GM12878 (cell line): ENCODE data around the gene POLR2B. TPM values are rescaled to one million over a fixed set of nuclear protein-coding genes. Genes with fewer than 3 reads are reported as not detected.

ENCODE experiments used
- ATAC-seq: fragments of 200-7000 bp; cut with Tn5 transposase; 3 replicates; pipeline ENCODE4 v1.9.1; 2020; ENCODE audit warnings: mild to moderate bottlenecking, moderate library complexity
- BruUV-seq: library from RNA; stranded (reverse); fragments of 400-500 nt; replicated peaks from 2 replicates; lab custom pipeline; 2021; lab: Mats Ljungman, UMichigan
- CTCF ChIA-PET: fragments of 300-600 bp; sonication (Branson Sonifier 250); formaldehyde crosslinking; extraction: SDS; loops from one replicate; lab custom pipeline; 2021; ENCODE audit warnings: inconsistent platforms; lab: Yijun Ruan, JAX
- POLR2A ChIA-PET: fragments of 350-600 bp; formaldehyde crosslinking; extraction: SDS; loops from one replicate; lab custom pipeline; 2021; ENCODE audit warnings: inconsistent platforms; lab: Charles Lee
- RAD21 ChIA-PET: fragments of 300-600 bp; sonication (Branson Sonifier 250); formaldehyde crosslinking; loops from one replicate; lab custom pipeline; 2023; ENCODE audit warnings: antibody characterized with exemption; ENCODE audit not compliant: unreplicated experiment; lab: Charles Lee
- SMC1A ChIA-PET: fragments of 300-600 bp; sonication (Branson Sonifier 250); formaldehyde crosslinking; loops from one replicate; lab custom pipeline; 2023; ENCODE audit not compliant: unreplicated experiment, uncharacterized antibody; lab: Charles Lee
- DNase-seq: peaks from one replicate; pipeline ENCODE4 v3.0.0-alpha.2; 2011; ENCODE audit warnings: low read depth, low spot score
- FAIRE-seq: peaks from 3 replicates; lab custom pipeline; 2011; peaks lifted over from hg19 to GRCh38; lab: Jason Lieb, UNC
- H2AFZ ChIP-seq: 2 replicates; pipeline ENCODE4 v1.6.0; 2011; ENCODE audit warnings: low read depth, low read length, control low read depth; ENCODE audit not compliant: control insufficient read depth
- H3K27ac ChIP-seq: 2 replicates; pipeline ENCODE4 v1.5.1; 2011; ENCODE audit warnings: control low read depth; ENCODE audit not compliant: control insufficient read depth, insufficient read depth
- H3K27me3 ChIP-seq, 2 experiments: replicated peaks in 1 of 2; 2 replicates each; pipeline versions ENCODE4 v1.6.0 to v1.6.1; 2011; ENCODE audit warnings: low read length in 1 of 2; ENCODE audit not compliant: control insufficient read depth in 2 of 2, insufficient read depth in 2 of 2
- H3K36me3 ChIP-seq, 2 experiments: 2 replicates each; pipeline ENCODE4 v1.5.1; 2011; ENCODE audit warnings: low read length in 1 of 2; ENCODE audit not compliant: control insufficient read depth in 2 of 2, insufficient read depth in 2 of 2
- H3K4me1 ChIP-seq: 2 replicates; pipeline ENCODE4 v1.6.1; 2011; ENCODE audit warnings: mild to moderate bottlenecking, low read length, moderate library complexity, mixed read lengths; ENCODE audit not compliant: control insufficient read depth, insufficient read depth
- H3K4me2 ChIP-seq: 2 replicates; pipeline ENCODE4 v1.6.0; 2011; ENCODE audit warnings: control low read depth; ENCODE audit not compliant: control insufficient read depth, insufficient read depth
- H3K4me3 ChIP-seq: fragments of 200-600 bp; sonication (generic); 2 replicates; pipeline ENCODE4 v1.5.1; 2016
- H3K79me2 ChIP-seq: 2 replicates; pipeline ENCODE4 v1.6.0; 2011; ENCODE audit warnings: low read length; ENCODE audit not compliant: control insufficient read depth, insufficient read depth
- H3K9ac ChIP-seq: 2 replicates; pipeline ENCODE4 v1.8.0; 2011; ENCODE audit warnings: low read length, control low read depth, mixed read lengths; ENCODE audit not compliant: control insufficient read depth, insufficient read depth
- H3K9me3 ChIP-seq: replicated peaks from 3 replicates; pipeline ENCODE4 v1.5.1; 2011; ENCODE audit warnings: mild to moderate bottlenecking, low read length; ENCODE audit not compliant: control insufficient read depth, insufficient read depth
- H4K20me1 ChIP-seq: 2 replicates; pipeline ENCODE4 v1.6.0; 2011; ENCODE audit not compliant: control insufficient read depth, insufficient read depth
- CBFB ChIP-seq: IDR thresholded peaks from 2 replicates; pipeline ENCODE4 v1.6.1; 2016; ENCODE audit warnings: antibody characterized with exemption, low read depth
- CEBPZ ChIP-seq: fragments of 150-350 bp; IDR thresholded peaks from 2 replicates; pipeline ENCODE4 v1.6.1; 2016; ENCODE audit warnings: low read depth, low read length
- CHD2 ChIP-seq: IDR thresholded peaks from 2 replicates; pipeline ENCODE4 v1.6.1; 2011; ENCODE audit warnings: low read depth, low read length, improper control_type of control experiment, borderline replicate concordance
- ELK1 ChIP-seq: IDR thresholded peaks from 2 replicates; pipeline ENCODE4 v1.6.1; 2012; ENCODE audit warnings: low read depth, low read length, improper control_type of control experiment
- GATAD2B ChIP-seq: fragments of 450-650 bp; conservative IDR thresholded peaks from 2 replicates; pipeline ENCODE4 v1.6.1; 2017; ENCODE audit warnings: low read depth, mild to moderate bottlenecking, moderate library complexity
- IKZF1 ChIP-seq: fragments of 450-650 bp; conservative IDR thresholded peaks from 2 replicates; pipeline ENCODE4 v1.6.1; 2017; ENCODE audit warnings: antibody characterized with exemption, mild to moderate bottlenecking
- MEF2A ChIP-seq: IDR thresholded peaks from 2 replicates; pipeline ENCODE4 v1.6.1; 2011; ENCODE audit warnings: low read depth, mild to moderate bottlenecking, low read length, moderate library complexity; ENCODE audit not compliant: insufficient read depth
- RBBP5 ChIP-seq: fragments of 200-600 bp; sonication (generic); conservative IDR thresholded peaks from 2 replicates; pipeline ENCODE4 v1.6.1; 2016
- RFX5 ChIP-seq: IDR thresholded peaks from 2 replicates; pipeline ENCODE4 v1.6.1; 2011; ENCODE audit warnings: low read depth, low read length, improper control_type of control experiment
- SREBF2 ChIP-seq: IDR thresholded peaks from 2 replicates; pipeline ENCODE4 v1.6.1; 2012; ENCODE audit warnings: mild to moderate bottlenecking, low read length
- WRNIP1 ChIP-seq: IDR thresholded peaks from 2 replicates; pipeline ENCODE4 v1.6.1; 2011; ENCODE audit warnings: low read depth, low read length, improper control_type of control experiment, borderline replicate concordance
- ZNF384 ChIP-seq: IDR thresholded peaks from 2 replicates; pipeline ENCODE4 v1.6.1; 2012; ENCODE audit warnings: low read depth, mild to moderate bottlenecking, low read length, improper control_type of control experiment, borderline replicate concordance
- WGBS: methylation state at CpG from one replicate; pipeline ENCODE4 v1.1.6; 2016; ENCODE audit warnings: low lambda C conversion rate; ENCODE audit not compliant: insufficient replicate concordance, insufficient coverage; ENCODE audit errors: missing lambda C conversion rate; 5-methylcytosine and 5-hydroxymethylcytosine counted together
- in situ Hi-C: fragments of 300-500 bp; cut with MboI; formaldehyde crosslinking; loops from 9 replicates; pipeline ENCODE4 v1.14.3; 2018; ENCODE audit warnings: mixed read lengths
- intact Hi-C: fragments of 100-400 bp; cut with micrococcal nuclease; formaldehyde crosslinking; loops from one replicate; pipeline ENCODE4 v1.14.2; 2022; ENCODE audit not compliant: unreplicated experiment
- polyA plus RNA-seq, 11 experiments: library from polyadenylated mRNA; depleted of rRNA in 4 of 11; unstranded in 6 of 11; stranded (reverse) in 5 of 11; fragments of >200 nt; fragmentation: Nextera tagmentation in 4 of 11; fragmentation: Illumina TruSeq in 1 of 11; extraction: Ambion mirVana in 4 of 11; extraction: Trizol in 1 of 11; gene quantifications; 1 replicate in 1 of 11; 2 replicates in 10 of 11; pipeline versions ENCODE4 v1.2.1 to v1.2.3, GENCODE V29; 2011 to 2016; ENCODE audit warnings: inconsistent platforms in 2 of 11, missing spikeins in 2 of 11, low read depth in 1 of 11
- total RNA-seq, 4 experiments: library from RNA; depleted of rRNA in 3 of 4; stranded (reverse); fragments of >200 nt in 3 of 4; fragmentation: Illumina TruSeq in 1 of 4; extraction: Trizol in 1 of 4; gene quantifications; 2 replicates each; pipeline versions ENCODE4 v1.2.1 to v1.2.3, GENCODE V29; 2013 to 2021

Gene POLR2B
- total and polyA plus RNA-seq, 10 of the 15 experiments (the other 5 are each of a cell fraction or from before 2014, with no cell fraction given): 46.0 to 183 (median 99.2) TPM

- H3K27me3 ChIP-seq: no peaks in the 10 kb centered on the region
- no peaks in the 10 kb centered on the region for H3K9me3 ChIP-seq
- FAIRE-seq: no peak
- no peak overlapping the region for H3K4me3 ChIP-seq
- no peak for ATAC-seq
- no peak overlapping the region for H3K4me2 ChIP-seq
- peaks cover 5% of the 10 kb centered on the region; the same call in 1 of the 2 replicates for H3K4me1 ChIP-seq
- no TSS peak for BruUV-seq
- H3K9ac ChIP-seq: no peak overlapping the region
- H3K79me2 ChIP-seq: no peaks in the 10 kb centered on the region; the same call in none of the 2 replicates
- ChIA-PET RAD21 (no interaction called here), SMC1A (no interaction called here), POLR2A (no interaction called here), CTCF (interaction anchor here (0.7 kb wide), 1 partner anchor 911 kb away, joined by 3 read pairs; no protein-coding TSS in a partner anchor)
- intact Hi-C loops: no loop called here
- no peak for TF ChIP-seq SREBF2
- in situ Hi-C loops: no loop called here
- WGBS: 90% methylated on average over 7 of the region's 7 CpGs
- no peak for DNase-seq
- no peak overlapping the region for H3K27ac ChIP-seq
- H3K36me3 ChIP-seq: peaks cover 3 to 12% of the 10 kb centered on the region in 2 experiments
- H2AFZ ChIP-seq: no peak overlapping the region
- H4K20me1 ChIP-seq: no peaks in the 10 kb centered on the region
Observed at GRCh38 chr4:56930638-56931037, 48.1 kb upstream of the POLR2B start.

- POLR2A ChIA-PET: no interaction called here
- CTCF ChIA-PET: interaction anchor here (1.2 kb wide), 1 partner anchor 10 kb away, joined by 4 read pairs; no protein-coding TSS in a partner anchor
- H3K4me3 ChIP-seq: no peak overlapping the region
- no peaks in the 10 kb centered on the region for H4K20me1 ChIP-seq
- no peaks in the 10 kb centered on the region for H3K9me3 ChIP-seq
- no TSS peak for BruUV-seq
- H3K27me3 ChIP-seq: no peaks in the 10 kb centered on the region
- intact Hi-C loops: no loop called here
- SMC1A ChIA-PET: interaction anchor here (0.7 kb wide), 1 partner anchor 552 kb away, joined by 3 read pairs; no protein-coding TSS in a partner anchor
- FAIRE-seq: no peak
- H3K79me2 ChIP-seq: no peaks in the 10 kb centered on the region; the same call in none of the 2 replicates
- no peak for DNase-seq
- RAD21 ChIA-PET: no interaction called here
- in situ Hi-C loops: no loop called here
- H3K4me2 ChIP-seq: no peak overlapping the region
- ATAC-seq: peak; percentile 41; the same call in 2 of the 3 replicates
- H3K4me1 ChIP-seq: peaks cover 5% of the 10 kb centered on the region; the same call in 1 of the 2 replicates
- no peak overlapping the region for H3K9ac ChIP-seq
- 70% methylated on average over 4 of the region's 4 CpGs for WGBS
- no peak overlapping the region for H3K27ac ChIP-seq
- H2AFZ ChIP-seq: no peak overlapping the region
- H3K36me3 ChIP-seq: peaks cover 3 to 12% of the 10 kb centered on the region in 2 experiments
- TF ChIP-seq WRNIP1: no peak
- no peak for TF ChIP-seq RFX5
- no peak for TF ChIP-seq ELK1
- no peak for TF ChIP-seq CHD2
- TF ChIP-seq IKZF1: no peak
- TF ChIP-seq CBFB: no peak
- no peak for TF ChIP-seq CEBPZ
- no peak for TF ChIP-seq ZNF384
- TF ChIP-seq GATAD2B: no peak
- TF ChIP-seq RBBP5: no peak
- no peak for TF ChIP-seq MEF2A
Observed at GRCh38 chr4:56931924-56932323, 46.8 kb upstream of the POLR2B start.
